ENCODE results near the gene PRKCSH. TPM values are rescaled to one million over a fixed set of nuclear protein-coding genes. Genes with fewer than 3 reads are reported as not detected.
A peak's percentile ranks its signal among the peaks of the same experiment; 100 is the strongest.
"Not testable (repeated sequence)": the region's sequence is repeated elsewhere in the genome, so short reads cannot be mapped to it uniquely, and the experiment has no call there.

PRKCSH gene, protein sequence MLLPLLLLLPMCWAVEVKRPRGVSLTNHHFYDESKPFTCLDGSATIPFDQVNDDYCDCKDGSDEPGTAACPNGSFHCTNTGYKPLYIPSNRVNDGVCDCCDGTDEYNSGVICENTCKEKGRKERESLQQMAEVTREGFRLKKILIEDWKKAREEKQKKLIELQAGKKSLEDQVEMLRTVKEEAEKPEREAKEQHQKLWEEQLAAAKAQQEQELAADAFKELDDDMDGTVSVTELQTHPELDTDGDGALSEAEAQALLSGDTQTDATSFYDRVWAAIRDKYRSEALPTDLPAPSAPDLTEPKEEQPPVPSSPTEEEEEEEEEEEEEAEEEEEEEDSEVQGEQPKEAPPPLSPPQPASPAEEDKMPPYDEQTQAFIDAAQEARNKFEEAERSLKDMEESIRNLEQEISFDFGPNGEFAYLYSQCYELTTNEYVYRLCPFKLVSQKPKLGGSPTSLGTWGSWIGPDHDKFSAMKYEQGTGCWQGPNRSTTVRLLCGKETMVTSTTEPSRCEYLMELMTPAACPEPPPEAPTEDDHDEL
- polyA plus RNA-seq (2012; ENCODE audit: insufficient read depth, insufficient read length): 305 TPM

DNA sequence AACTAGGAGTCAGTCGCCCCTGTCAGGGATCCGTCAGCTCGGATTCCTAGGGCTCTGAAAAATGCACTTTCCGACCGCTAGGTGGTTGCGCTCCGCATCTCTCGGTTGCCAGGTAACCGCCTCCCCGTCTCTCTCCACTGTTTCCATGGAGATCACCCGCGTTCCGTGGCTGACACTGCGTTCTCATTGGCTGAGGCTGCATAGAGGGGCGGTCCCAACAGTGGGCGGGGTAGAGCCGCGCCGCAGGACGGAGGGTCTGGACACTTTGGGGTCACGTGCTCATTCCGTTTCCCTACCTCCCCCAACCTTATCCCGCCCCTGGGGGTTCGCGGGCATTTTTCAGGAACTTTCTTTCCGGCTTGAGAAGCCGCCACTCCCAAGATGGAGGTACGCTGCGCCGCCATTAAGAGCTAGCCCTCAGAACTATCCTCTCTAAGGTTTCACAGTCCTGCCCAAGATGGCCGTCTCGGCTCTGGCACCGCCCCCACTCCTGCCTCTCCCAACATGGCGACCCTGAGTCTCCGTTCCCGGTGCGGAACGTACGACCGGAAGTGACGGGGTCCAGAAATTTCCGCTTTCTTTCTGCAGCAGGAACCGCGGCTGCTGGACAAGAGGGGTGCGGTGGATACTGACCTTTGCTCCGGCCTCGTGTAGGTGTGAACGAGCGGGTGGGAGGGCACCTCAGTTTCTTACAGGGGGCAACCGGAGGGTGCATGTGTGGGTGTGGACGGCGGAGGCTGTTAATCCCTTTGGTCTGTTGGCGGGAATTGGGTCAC lies at the start of gene PRKCSH, which contains the start of gene ODAD3:
PRKCSH (plus strand) TSS at position 579 of the 776 bp plus-strand sequence. CDS start 483 bp downstream, outside the sequence.
ODAD3 (minus strand) TSS at position 65 of the 776 bp plus-strand sequence. CDS start 105 bp downstream, outside the sequence.
- peak within 1 kb of the TSS; percentile 99 for H3K4me3 ChIP-seq (ENCODE audit: low read length)

DNA sequence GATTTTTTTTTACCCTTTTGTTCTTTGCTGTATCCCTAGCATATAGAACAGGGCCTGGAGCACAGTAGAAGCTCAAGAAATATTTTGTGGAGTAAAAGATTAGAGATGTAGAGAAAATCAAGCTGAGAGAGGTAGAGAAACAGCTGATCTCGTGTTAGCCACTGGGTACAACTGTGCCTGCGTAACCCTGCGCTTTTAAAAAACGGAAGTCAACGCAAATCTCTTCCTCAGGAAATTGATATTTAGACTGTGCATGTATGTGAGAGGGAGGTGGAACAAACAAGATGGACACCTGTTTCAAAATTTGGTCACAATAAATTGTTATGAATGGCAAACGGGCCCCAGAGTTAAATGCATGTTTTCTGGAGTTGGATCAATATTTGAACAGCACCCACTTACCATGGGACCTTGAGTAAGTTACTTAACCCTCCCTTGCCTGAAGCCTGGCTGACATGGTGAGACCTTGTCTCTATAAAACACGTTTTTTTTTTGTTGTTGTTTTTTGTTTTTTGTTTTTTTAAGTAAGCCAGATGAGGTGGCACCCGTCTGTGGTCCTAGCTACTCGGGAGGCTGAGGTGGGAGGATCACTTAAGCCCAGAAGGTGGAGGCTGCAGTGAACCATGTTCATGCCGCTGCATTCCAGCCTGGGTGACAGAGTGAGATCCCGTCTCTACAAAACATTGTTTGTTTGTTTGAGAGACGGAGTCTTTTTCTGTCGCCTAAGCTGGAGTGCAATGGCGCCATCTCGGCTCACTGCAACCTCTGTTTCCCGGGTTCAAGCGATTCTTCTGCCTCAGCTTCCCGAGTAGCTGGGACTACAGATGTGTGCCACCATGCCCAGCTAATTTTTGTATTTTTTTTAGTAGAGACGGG lies 48.0 kb upstream of the PRKCSH start:
- no peak for DNase-seq (ENCODE audit: low read depth, low spot score)
- H3K4me3 ChIP-seq (ENCODE audit: low read length): no peak overlapping the region

More for the DNA sequence above, at the start of gene PRKCSH, which contains the start of gene ODAD3:
- DNase-seq (ENCODE audit: low read depth, low spot score): peak; percentile 100

DNA sequence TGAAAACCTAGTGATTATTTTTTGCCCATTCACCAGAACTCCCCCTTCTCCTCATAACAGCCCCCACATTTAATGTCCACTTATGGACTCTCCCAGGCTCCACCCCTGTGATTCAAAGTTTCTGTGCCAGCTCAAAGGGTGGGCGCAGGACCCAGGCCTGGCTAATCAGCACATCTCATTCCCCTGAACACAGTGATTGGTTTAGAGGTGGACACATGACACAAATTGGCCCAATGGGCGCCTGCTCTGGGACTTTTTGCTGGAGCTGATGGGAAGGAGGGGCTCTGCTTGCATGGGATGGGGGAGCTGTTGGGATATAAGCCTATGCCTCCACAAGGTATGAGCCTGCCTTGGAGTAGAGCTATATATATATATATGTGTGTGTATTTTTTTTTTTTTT lies 45.1 kb upstream of the PRKCSH start:
- H3K4me3 ChIP-seq (ENCODE audit: low read length): no peak overlapping the region
- DNase-seq (ENCODE audit: low read depth, low spot score): no peak

DNA sequence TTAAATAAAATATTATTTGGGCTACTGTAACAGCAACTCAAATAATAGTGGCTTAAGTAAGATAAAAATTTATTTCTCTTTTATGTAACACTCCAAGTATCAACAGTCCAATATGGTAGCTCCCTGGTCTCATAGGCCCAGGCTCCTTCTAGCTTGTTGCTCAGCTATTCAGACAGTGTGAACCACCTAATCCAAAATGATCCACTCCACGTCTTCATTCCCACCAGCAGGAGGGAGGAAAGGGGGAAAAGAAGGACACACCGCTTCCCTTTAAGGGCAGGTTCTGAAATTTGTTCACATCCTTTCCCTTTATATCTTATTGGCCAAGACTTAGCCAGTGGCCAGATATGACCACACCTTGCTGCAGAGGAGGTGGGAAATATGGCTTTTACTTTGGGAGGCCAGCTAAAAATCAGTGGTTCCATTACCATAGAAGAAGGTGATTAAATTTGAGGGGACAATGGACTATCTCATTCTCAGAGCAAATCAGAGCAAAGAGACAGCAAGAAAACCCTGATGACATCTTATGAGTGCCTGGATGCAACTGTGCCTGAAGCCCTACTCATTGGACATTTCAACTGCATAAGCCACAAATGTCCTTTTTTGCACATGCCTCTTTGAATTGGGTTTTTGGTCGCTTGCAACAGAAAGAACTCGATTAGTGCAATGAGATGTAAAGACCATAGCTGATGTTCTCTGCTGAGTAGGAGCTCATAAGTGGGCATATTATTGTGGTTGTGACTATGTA lies 44.3 kb upstream of the PRKCSH start:
- DNase-seq (ENCODE audit: low read depth, low spot score): no peak
- no peak overlapping the region for H3K4me3 ChIP-seq (ENCODE audit: low read length)

DNA sequence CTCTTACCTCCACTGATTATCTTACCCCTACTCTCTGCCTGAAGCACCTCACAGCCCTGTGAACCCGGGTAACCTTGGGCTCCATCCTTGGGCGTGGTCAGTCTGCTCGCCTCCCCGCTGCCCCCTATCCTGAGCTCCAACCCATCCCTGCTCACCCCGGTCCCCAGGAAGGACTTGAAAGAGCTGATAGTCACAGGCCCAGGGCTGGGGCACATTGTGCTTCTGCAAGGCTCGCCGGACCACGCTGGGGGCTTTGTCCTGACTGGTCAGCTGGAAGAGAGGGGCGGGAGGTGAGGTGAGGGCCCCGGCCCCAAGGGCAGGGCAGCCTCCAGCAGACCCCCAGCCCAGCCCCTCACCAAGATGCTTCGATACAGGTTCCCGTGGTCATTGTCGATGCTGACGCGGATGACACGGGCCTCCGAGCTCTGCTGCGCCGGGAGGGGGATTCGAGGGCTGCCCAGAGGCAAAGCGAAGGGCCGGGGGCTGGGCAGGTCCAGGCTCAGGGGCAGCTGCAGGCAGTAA lies 38.3 kb upstream of the PRKCSH start:
- DNase-seq (ENCODE audit: low read depth, low spot score): no peak
- H3K4me3 ChIP-seq (ENCODE audit: low read length): no peak overlapping the region

DNA sequence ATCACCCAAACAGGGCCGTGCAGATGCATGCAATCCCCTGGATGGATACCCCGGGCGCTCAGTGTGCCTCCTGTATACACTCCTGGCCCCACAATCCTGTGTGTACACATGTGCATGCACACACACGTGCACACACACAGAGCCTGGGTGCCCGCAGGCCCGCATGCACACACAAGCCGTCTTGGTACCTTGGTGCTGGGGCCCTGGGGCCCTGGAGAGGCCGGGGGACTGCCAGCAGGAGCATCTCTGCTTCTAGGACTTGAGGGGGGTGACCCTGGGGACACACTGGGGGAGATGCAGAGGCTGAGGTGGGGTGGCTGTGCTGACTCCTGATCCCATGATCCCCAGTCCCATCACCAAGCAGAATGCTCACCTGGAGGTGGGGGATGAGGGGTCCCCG lies 35.8 kb upstream of the PRKCSH start:
- DNase-seq (ENCODE audit: low read depth, low spot score): no peak
- no peak overlapping the region for H3K4me3 ChIP-seq (ENCODE audit: low read length)

DNA sequence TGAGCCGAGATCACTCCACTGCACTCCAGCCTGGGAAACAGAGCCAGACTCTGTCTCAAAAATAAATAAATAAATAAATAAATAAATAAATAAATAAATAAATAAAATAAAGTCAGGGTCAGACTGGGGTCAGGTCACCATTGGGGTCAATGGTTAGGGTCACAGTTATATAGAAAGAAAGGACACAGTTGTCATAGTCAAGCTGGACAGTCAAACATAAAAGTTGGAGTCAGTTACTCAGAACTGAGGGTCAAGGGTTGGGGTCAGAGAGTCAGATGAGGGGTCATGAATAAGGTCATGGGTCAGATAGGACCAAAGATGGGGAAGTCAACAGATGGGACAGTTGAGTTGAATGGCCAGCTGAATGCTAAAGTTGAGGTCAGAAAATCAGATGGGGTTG lies 34.6 kb upstream of the PRKCSH start:
- no peak for DNase-seq (ENCODE audit: low read depth, low spot score)
- no peak overlapping the region for H3K4me3 ChIP-seq (ENCODE audit: low read length)

DNA sequence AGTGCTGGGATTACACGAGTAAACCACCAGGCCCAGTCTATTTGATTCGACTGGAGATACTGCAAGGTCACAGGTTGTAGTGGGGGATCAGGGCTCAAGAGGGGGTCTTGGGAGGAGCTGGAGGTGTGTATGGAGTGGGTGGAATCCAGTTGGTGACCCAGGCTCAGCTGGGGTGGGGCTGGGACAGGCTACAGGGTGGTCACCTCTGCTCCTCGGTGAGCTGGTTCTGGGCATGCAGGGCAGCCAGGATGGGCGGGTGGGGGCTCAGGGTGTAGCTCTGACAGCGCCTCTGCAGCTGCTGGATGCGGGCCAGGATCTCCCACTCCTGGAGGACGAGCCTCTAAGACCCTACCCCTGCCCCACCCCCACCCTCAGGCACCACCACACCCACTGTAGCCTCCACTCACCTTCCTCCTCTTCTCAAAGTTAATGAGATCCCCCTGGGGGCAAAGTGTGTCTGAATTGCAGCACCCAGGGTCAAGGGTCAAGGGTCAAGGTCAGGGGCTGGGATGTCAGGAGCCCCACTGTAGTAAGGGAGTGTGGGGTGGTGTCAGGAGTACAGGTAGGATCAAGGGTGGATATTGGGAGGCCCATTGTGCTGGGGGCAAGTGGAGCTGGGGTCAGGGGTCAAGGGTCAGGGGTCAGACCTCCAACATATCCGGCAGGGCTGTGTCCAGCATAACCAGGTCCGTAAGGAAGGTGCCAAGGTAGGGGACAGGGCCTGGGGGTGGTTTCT lies 33.5 kb upstream of the PRKCSH start:
- DNase-seq (ENCODE audit: low read depth, low spot score): no peak
- no peak overlapping the region for H3K4me3 ChIP-seq (ENCODE audit: low read length)

DNA sequence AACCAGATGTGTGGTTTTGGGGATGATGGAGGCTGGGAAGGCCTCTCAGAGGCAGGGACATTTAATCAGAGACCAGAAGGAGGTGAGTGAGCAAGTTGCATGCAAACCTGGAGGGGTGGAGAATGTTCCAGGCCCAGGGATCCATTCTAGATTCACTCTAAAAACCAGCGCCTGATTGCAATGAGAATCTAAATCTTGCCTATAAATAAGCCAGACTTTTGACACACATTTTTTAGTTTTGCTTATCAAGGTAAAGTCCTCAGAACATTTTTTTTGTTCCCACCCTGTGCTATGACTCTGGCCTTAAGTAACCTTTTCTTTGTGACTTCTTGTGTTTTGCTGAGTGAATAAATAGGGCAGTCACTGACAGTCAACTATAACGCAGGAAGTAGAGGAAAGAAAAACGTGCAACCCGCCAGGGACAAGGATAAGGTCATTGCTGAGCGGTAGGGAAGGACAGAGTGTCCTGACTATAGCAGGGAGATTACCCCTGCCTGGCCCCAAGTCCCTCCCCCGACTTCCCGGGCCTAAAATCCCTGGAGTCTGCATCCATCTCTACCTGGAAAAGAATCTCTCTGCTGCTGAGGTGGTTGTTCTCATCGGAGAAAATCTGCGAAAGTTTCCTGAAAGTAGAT lies 30.7 kb upstream of the PRKCSH start:
- no peak for DNase-seq (ENCODE audit: low read depth, low spot score)
- H3K4me3 ChIP-seq (ENCODE audit: low read length): no peak overlapping the region

DNA sequence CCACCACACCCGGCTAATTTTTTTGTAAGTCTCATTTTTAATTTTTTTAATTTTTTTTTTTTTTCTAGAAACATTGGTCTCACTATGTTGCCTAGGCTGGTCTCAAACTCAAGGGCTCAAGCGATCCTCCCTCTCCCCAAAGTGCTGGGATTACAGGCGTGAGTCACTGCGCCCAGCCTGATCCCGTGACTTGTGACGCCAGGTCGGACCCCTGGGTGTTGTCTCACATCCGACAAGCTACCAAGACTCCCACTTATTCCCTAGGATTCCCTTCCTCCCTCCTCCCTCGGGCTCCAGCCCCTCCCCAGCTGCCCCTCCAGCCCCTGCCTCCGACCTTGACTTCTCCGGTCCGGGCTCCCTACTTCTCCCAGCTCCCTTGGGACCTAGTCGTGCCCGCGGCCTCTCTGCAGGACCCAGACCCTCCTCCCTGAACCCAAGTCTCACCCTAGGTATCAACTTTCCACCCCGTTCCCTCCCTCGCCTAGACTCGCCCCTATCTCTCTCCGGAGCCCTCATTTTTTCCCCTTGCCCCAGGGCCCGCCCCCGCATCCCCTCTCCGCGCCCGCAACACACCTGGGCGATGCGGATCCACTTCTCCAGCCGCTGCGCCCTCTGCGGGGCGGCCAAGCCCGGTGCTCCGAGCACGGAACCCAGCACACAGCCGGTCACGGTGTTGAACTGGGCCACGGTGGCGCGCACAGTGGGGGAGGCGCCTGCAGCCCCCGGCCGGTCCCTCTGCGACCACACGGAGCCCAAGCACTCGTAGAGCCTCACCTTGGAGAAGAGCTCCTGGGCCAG lies 29.4 kb upstream of the PRKCSH start:
- H3K4me3 ChIP-seq (ENCODE audit: low read length): no peak overlapping the region
- DNase-seq (ENCODE audit: low read depth, low spot score): no peak

DNA sequence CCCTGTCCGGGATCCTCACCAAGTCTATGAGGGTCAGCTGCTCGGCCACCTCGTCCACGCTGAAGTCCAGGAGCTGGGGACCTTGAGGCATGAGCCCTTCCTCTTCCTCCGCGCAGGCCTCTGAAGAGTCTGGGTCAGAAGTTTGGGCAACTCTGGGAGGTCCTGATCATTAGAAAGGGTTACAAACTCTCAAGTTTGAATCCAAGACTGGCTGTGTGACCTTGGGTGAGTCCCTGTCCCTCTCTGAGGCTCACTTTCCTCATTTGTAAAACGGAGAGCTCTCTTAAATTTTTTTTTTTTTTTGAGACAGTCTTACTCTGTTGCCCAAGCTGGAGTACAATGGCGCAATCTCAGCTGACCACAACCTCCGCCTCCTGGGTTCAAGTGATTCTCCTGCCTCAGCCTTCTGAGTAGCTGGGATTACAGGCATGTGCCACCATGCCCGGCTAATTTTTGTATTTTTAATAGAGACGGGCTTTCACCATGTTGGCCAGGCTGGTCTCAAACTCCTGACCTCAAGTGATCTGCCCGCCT lies 28.7 kb upstream of the PRKCSH start:
- not testable (repeated sequence) for H3K4me3 ChIP-seq (ENCODE audit: low read length); DNase-seq (ENCODE audit: low read depth, low spot score)

DNA sequence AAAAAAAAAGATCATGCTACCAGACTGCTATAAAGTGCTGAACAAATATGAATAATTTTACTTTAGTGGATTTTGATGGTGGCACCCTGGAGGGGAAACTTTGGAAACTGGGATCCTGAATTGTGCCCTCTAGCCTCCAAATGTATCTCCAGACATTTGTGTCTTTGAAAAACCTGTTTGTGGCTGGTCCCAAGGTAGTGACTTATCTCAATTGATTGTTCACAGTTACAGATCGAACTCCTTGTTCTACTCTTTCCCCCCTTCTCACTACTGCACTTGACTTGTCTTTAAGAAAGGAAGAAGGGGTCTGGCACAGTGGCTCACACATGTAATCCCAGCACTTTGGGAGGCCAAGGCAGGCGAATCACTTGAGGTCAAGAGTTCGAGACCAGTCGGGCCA lies 26.8 kb upstream of the PRKCSH start:
- DNase-seq (ENCODE audit: low read depth, low spot score): no peak
- H3K4me3 ChIP-seq (ENCODE audit: low read length): no peak overlapping the region

DNA sequence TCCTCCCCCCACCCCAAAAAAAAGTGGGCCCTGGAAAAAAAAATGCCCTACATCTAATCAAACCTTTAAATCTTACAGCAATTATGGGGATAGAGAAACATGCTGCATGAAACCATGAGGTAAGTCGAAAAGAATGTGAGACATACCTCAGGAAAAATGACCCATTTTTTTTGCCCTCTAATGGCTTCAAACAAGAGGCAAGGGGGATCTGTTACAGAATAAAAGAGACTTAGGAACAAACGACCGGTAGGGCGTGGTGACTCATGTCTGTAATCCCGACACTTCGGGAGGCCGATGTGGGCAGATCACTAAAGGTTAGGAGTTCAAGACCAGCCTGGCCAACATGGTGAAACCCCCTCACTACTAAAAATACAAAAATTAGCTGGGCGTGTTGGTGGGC lies 24.8 kb upstream of the PRKCSH start:
- no peak for DNase-seq (ENCODE audit: low read depth, low spot score)
- no peak overlapping the region for H3K4me3 ChIP-seq (ENCODE audit: low read length)

DNA sequence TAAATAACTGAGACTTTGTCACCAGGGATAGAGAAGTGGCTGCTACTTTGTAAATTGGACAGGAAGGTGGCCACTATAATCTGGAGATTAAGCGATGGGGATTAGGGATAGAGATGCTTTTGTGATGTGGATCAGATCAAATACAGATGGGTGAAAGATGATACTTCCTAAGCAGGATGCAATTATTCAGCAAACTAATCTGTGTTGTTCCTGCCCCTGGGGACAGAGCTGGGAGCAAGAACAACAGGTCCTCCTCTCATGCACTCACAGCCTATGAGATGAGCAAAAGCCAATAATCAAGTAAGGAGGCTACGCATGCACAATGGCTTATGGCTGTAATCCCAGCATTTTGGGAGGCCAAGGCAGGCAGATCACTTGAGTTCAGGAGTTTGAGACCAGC lies 20.9 kb upstream of the PRKCSH start:
- no peak for DNase-seq (ENCODE audit: low read depth, low spot score)
- no peak overlapping the region for H3K4me3 ChIP-seq (ENCODE audit: low read length)

DNA sequence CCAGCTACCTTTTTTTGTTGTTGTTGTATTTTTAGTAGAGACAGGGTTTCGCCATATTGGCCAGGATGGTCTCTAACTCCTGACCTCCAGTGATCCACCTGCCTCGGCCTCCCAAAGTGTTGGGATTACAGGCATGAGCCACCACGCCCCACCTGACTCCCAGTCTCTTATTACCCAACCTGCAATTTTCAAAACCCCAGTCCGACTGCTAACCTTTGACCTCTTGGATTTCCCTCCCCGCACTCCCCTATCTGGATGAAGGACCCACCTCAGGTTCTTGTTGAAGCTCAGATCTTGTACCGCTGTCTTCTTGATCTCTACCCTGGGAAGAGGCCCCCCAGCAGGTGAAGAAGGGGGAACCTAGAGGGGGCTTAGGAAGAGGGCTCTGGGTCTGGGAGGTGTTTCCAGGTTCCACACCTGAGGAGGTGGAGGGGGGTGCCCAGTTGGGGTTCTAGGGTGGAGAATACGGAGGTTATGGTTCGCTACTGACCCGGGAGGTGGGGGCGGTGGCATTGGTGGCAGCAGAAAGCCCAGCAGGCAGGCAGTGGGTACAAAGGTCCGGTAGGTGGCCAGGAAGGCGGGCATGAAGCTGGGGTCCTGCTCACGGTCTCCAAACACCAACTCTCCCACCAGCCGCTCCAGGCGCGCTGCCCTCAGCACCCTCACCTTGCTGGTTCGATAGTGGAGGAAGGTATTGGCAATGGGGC lies 18.9 kb upstream of the PRKCSH start:
- DNase-seq (ENCODE audit: low read depth, low spot score): no peak

More for the DNA sequence above, 18.9 kb upstream of the PRKCSH start:
- no peak overlapping the region for H3K4me3 ChIP-seq (ENCODE audit: low read length)

Data from Jurkat, Clone E6-1 (cell line).